ENCODE results near the gene PEG3. TPM values are rescaled to one million over a fixed set of nuclear protein-coding genes. Genes with fewer than 3 reads are reported as not detected.

Gene PEG3
- total and polyA plus RNA-seq, 2 of the 4 experiments (the other 2 are of a cell fraction), result not detected

GRCh38 chr19:56829596-56829995 is 10.9 kb downstream of the PEG3 start:
- CTCF ChIA-PET, result no interaction called here
- Histone ChIP-seq H3K9ac (ENCODE audit: low read depth, low read length) (no peak overlapping the region), H2BK15ac (ENCODE audit: low read depth, low read length) (no peak overlapping the region), H2BK5ac (ENCODE audit: low read depth, low read length, poor library complexity, severe bottlenecking) (no peak overlapping the region), H2BK20ac (ENCODE audit: low read depth, low read length) (no peak overlapping the region), H3K27me3 (ENCODE audit: control insufficient read depth, insufficient read depth, low read length) (no peaks in the 10 kb centered on the region), H3K4me3 (ENCODE audit: insufficient read depth, low read depth, low read length) (no peak overlapping the region), H2BK120ac (ENCODE audit: low read depth, low read length) (no peak overlapping the region), H4K91ac (ENCODE audit: insufficient read depth, low read depth, low read length) (no peak overlapping the region), H4K8ac (ENCODE audit: low read depth in 2 of 2, low read length in 2 of 2) (no peak overlapping the region), H3K4me2 (ENCODE audit: low read depth, low read length) (no peak overlapping the region), H3K23ac (ENCODE audit: low read depth, low read length) (no peak overlapping the region), H3K4me1 (ENCODE audit: control insufficient read depth, insufficient read depth, low read length) (no peaks in the 10 kb centered on the region), H2AK9ac (replicated peaks; ENCODE audit: low read depth, low read length, poor library complexity) (no peak overlapping the region), H3K14ac (replicated peaks; ENCODE audit: low read depth, low read length) (no peak overlapping the region), H3K56ac (ENCODE audit: extremely low read depth, insufficient read depth, low read length) (no peak overlapping the region), H4K20me1 (ENCODE audit: insufficient read depth, low read length) (no peaks in the 10 kb centered on the region), H3K9me1 (ENCODE audit: insufficient read depth, low read length) (no peaks in the 10 kb centered on the region), H3K4ac (ENCODE audit: low read depth, low read length) (no peak overlapping the region), H2AFZ (replicated peaks; ENCODE audit: low read length, poor library complexity) (no peak overlapping the region), H3K36me3 (ENCODE audit: control insufficient read depth, insufficient read depth, low read length) (no peaks in the 10 kb centered on the region), H2AK5ac (ENCODE audit: low read depth, low read length) (no peak overlapping the region), H3K27ac (ENCODE audit: insufficient read depth, low read length) (no peak overlapping the region), H4K5ac (ENCODE audit: low read depth, low read length) (no peak overlapping the region), H3K9me3 (ENCODE audit: control insufficient read depth, insufficient read depth, low read length) (peaks cover 29% of the 10 kb centered on the region), H3K18ac (ENCODE audit: low read depth, low read length) (no peak overlapping the region), H3K79me1 (ENCODE audit: low read depth in 1 of 2, low read length in 2 of 2) (no peaks in the 10 kb centered on the region)
- ATAC-seq (ENCODE audit: low read depth) (no peak), DNase-seq (no peak)
- POLR2A ChIA-PET (ENCODE audit: unreplicated experiment), result no interaction called here
- 28% methylated on average over 2 of the region's 6 CpGs; no CpG with 5 or more reads in 1 of the 2 experiments for WGBS, 2 experiments (ENCODE audit: extremely low coverage in 2 of 2, insufficient read length in 1 of 2)
- dilution Hi-C loops (cut with HindIII; ENCODE audit: low sequenced_read_pairs, unreplicated experiment), result no loop called here
- intact Hi-C loops (cut with micrococcal nuclease), result no loop called here
- BruUV-seq (replicated peaks), result no TSS peak
- TF ChIP-seq POLR2A (IDR thresholded peaks at IDR 0.05; ENCODE audit: low read depth, low read length) (no peak), MAFK (IDR thresholded peaks at IDR 0.05; ENCODE audit: low read depth, low read length) (no peak), MAZ (IDR thresholded peaks at IDR 0.05; ENCODE audit: borderline replicate concordance, low read depth, low read length) (no peak), ELK1 (IDR thresholded peaks at IDR 0.05; ENCODE audit: borderline replicate concordance, low read depth, low read length) (no peak), RCOR1 (IDR thresholded peaks at IDR 0.05; ENCODE audit: insufficient replicate concordance, low read length) (no peak), CTCF (conservative IDR thresholded peaks at IDR 0.05; ENCODE audit: low read depth, low read length) (no peak), RAD21 (IDR thresholded peaks at IDR 0.05; ENCODE audit: low read length) (no peak), CHD1 (IDR thresholded peaks at IDR 0.05; ENCODE audit: low read depth, low read length) (no peak), USF2 (IDR thresholded peaks at IDR 0.05; ENCODE audit: low read depth, low read length) (no peak), SMC3 (IDR thresholded peaks at IDR 0.05; ENCODE audit: low read depth, low read length) (no peak), MXI1 (IDR thresholded peaks at IDR 0.05; ENCODE audit: borderline replicate concordance, low read depth, low read length) (no peak), RFX5 (IDR thresholded peaks at IDR 0.05; ENCODE audit: low read depth, low read length) (no peak), FOS (IDR thresholded peaks at IDR 0.05; ENCODE audit: low read depth, low read length) (no peak), BHLHE40 (IDR thresholded peaks at IDR 0.05; ENCODE audit: low read depth, low read length) (no peak), CEBPB (IDR thresholded peaks at IDR 0.05; ENCODE audit: low read depth, low read length) (no peak), NFE2L2 (IDR thresholded peaks at IDR 0.05; ENCODE audit: low read depth, low read length) (no peak)
- in situ Hi-C loops (cut with MboI; ENCODE audit: low sequenced_read_pairs), result no loop called here

Data from IMR-90 (cell line).